G401.6 (cell line): ENCODE data around the gene TMA7B.

Experiments
- FAIRE-seq: peaks from 2 replicates; lab custom pipeline; 2012; peaks lifted over from hg19 to GRCh38; lab: Jason Lieb, UNC

TMA7B gene

DNA sequence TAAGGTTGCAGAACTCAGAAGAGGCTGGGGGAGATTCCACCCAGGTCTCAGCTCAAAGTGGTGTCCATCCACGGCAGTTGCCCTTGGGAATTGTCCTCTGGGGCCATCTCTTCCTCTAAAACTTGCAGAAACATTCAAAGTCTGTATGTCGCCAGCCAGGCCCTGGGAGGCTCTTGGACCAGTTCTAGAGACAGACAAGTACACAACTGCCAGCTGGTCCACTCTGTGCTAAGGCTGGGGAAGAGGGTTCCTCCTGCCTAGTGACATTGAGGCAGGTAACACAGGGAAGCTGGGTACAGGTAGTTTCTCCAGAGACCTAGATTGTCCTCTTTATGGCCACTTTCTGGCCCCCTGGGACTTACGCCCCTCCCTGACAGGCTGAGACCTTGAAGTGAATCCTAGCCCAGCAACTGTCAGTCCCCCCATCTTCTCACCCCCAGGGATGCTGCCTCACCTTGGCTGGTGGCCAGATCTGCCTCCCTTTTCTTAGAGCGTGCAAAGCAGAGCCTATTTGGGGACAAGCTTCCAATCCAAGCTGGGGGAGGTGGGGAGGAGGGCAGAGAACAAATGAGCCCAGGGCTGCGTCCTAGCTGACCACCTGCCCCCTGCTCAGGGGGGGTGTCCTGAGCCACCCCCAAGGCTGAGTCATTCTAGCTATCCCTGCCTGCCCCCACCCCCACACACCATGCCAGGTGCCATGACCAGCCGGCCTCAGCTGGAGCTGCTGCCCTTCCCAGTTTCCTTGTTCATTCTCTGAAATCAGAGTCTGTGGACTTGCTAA is 42.9 kb downstream of the TMA7B start:
- no peak for FAIRE-seq

- FAIRE-seq: no peak
These were observed 44.6 kb downstream of the TMA7B start for GRCh38 chr22:40004836-40005235.

- no peak for FAIRE-seq
These were observed 46.4 kb downstream of the TMA7B start for GRCh38 chr22:40006641-40007040.

DNA sequence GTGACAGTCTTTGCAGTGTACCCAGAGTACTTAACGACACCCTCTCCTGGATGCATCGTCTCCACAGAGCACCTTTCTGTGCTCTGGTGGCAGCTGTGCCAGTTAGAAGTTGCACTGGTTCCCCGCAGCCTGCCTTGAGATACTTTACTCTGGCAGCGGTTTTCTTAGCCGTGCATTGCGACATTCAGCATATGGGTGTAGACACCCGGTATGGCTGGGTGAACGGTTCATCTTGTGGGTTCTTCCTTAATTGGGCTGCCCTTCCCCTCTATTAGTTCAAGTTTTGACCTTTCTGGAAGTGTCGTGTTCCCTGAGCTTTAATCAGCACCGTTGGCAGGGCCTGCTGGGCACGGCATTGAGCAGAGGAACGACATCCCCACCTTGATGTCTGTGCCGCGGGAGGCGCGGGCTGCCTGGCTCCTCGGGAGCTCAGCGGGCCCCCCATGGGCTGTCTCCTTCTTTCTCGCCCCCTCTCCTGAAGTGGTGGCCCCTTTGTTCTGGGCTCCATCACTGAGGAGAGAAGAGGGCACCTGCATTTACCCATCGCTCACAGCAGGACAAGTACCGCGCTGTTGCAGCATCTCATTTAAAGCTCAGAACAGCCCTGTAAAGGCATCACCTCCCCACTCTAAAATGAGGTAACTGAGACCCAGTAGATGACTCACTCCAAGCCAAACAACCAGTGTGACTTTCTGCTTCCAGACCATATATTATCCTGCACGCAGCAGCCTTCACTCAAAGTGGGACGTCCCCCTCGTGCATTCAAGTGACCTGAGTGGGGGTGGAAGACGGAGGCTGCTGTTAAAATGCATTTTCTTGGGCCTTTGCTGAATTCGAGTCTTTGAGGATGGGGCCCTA is 47.9 kb downstream of the TMA7B start:
- no peak for FAIRE-seq

DNA sequence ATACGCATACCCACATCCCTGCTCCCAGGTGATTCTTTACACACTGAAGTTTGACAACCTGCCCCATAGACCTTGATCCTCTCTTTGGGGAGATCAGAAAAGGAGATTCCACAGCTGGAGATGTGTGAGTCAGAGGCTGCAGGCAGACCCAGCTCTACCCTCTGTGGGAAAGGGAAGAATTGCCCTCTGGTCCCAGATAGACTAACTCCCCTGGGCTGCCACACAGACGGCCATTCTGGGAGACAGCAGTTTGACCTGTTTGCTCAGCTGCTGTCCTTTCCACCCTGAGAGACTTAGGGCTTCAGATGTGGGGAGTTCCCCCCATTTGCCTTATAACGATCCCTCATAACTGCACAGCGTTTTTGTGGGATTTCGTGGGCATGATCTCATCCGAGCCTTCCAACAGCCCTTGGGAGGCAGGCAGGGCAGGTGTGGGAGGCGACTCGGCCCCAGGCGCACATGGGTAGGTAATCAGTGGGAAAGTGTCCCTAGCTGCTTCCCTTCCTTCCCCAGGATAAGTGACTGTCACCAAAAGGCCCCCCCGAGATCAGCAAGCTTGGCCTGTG is 48.6 kb downstream of the TMA7B start:
- FAIRE-seq: no peak

- FAIRE-seq: no peak
These were observed 49.1 kb downstream of the TMA7B start for GRCh38 chr22:40009292-40009774.

GRCh38 chr22:40009951-40010671 is 49.9 kb downstream of the TMA7B start:
- no peak for FAIRE-seq

- FAIRE-seq: no peak
These were observed 50.5 kb downstream of the TMA7B start for GRCh38 chr22:40010746-40011145.
